Endometrial microvascular endothelial cells (primary cell): ENCODE data around the gene DLGAP5. TPM values are rescaled to one million over a fixed set of nuclear protein-coding genes. Genes with fewer than 3 reads are reported as not detected.

ENCODE experiments used
- in situ Hi-C: cut with HindIII; loops from 2 replicates; pipeline ENCODE4 v1.10.0; 2017; ENCODE audit warnings: low sequenced_read_pairs, low pct_unique_long_range_greater_than_20kb; ENCODE audit errors: inconsistent ontology term
- total RNA-seq: library from RNA; depleted of rRNA; stranded (reverse); fragments of >200 nt; gene quantifications from one replicate; pipeline ENCODE4 v1.2.3, GENCODE V29; 2015; ENCODE audit errors: inconsistent ontology term

The DLGAP5 gene
- total RNA-seq, 1 donor from 2014 or later: 62.4 TPM

DNA sequence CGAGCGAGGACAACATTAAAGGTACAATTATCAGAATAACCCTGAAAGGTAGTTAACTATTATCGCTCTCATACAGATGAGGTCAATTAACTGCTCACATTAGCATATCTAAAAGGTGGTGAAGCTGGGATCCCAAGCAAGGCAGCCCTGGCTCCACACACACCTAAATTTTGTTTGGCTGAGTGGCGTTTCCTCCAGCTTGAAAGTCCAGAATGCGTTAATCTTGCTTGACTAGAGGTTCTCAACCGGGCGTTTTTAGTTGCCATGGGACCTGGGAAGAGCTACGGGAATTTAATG lies 531 bp downstream of the DLGAP5 start:
- in situ Hi-C loops: no loop called here

GRCh38 chr14:55188686-55189295 lies 2.6 kb downstream of the DLGAP5 start:
- in situ Hi-C loops: no loop called here

GRCh38 chr14:55180434-55180833 lies 11.0 kb downstream of the DLGAP5 start:
- in situ Hi-C loops: no loop called here

DNA sequence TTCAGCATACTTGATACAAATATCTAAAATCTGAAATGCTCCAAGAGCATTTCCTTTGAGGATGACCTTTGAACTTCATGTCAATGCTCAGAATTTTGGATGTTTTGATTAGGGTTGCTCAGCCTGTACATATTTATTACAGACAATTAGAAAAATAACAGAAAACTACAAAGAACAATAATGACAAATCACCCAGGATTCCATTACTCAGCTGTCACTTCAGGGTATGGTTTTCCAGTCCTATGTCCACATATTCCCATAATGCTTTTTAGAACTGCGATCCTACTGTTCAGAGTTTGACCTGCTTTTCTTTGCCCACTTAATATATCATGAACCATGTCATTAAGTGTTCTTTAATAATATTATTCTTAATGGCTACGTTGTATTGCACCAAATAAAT lies 11.4 kb downstream of the DLGAP5 start:
- in situ Hi-C loops: no loop called here

- in situ Hi-C loops: no loop called here
Measured at GRCh38 chr14:55170526-55170925, 20.9 kb downstream of the DLGAP5 start.

- in situ Hi-C loops: no loop called here
Measured at GRCh38 chr14:55160989-55161388, 30.4 kb downstream of the DLGAP5 start.

DNA sequence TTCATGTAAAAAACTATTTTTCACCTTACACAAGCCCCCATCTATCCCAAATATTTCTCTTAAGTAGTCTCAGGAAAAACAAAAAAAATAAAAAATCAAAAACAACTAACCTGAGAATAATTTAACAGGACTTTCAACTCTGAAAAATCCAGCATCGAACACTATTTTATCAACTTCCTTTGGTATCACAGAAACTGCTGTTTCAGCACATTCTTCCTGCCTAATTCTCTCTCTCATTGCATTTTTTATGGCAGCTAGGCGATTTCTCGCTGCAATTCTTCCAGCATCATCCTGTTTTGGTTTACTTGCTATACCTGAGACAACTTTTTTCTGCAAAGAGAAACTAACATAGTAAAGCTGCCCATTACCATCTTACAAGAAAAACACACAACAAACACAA lies 33.0 kb downstream of the DLGAP5 start:
- in situ Hi-C loops: no loop called here

DNA sequence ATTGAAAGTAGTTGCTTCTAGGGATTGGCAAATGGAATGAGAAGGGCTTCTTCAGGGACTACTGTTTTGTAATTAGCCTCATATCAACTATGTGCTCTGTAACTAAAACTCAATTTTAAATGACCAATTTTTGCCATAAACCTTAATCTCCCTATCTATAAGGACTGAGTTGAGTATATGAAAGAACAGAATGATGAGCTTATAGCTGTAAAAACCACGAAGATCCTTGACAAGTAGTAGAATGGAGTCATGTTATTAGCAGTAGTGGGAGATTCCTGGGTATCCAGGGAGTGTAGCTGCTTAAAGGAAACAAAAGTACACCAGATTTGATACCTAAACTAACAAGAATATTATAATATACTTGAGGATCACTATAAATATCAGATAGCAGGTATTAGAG lies 34.3 kb downstream of the DLGAP5 start:
- in situ Hi-C loops: no loop called here

DNA sequence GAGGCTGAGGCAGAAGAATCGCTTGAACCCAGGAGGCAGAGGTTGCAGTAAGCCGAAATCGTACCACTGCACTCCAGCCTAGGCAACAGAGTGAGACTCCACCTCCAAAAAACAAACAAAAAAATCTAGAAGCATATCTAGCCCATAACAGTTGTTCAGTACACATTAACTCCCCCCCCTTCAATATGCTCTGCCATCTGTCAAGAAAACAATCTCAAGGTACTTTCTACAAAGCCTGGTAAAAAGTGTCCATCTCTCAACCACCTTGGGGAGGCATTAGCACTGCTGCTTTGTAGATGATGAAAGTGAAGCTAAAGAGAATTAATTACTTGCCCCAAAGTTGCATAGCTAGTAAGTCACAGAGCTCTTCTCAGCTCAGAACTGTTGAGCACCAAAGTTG lies 37.4 kb downstream of the DLGAP5 start:
- in situ Hi-C loops: no loop called here

DNA sequence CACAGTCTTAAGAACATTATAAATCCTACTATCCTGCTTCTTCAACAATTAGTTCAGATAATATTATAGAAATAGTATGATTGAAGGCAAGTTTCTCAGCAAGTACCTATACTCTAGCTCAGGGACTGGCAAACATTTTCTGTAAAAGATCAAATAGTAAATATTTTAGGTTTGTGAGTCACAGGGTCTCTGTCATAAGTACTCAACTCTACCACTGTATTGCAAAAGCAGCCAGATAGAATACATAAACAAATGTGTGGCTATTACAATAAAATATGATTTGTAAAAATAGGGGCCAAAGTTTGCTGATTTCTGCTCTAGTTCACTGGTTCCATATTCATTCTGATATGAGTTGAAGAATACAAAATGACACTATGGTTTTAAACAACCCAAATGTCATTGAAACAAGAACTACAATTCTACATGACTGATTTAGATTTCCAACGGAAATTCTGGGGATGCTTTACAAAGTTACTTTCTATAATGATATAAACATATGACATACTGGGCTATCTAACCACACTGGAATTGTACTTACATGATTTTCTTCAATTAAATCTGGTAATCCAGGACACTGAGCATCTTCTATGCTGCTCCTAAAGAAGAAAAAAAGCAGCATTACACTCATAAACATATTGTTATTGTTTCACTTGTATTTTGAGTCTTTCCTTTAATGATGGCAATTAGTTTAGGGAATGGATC lies 39.2 kb downstream of the DLGAP5 start:
- in situ Hi-C loops: no loop called here

GRCh38 chr14:55151601-55152000 lies 39.8 kb downstream of the DLGAP5 start:
- in situ Hi-C loops: no loop called here

GRCh38 chr14:55146425-55146824 lies 45.0 kb downstream of the DLGAP5 start:
- in situ Hi-C loops: no loop called here

- in situ Hi-C loops: no loop called here
Measured at GRCh38 chr14:55142466-55142865, 48.9 kb downstream of the DLGAP5 start.

DNA sequence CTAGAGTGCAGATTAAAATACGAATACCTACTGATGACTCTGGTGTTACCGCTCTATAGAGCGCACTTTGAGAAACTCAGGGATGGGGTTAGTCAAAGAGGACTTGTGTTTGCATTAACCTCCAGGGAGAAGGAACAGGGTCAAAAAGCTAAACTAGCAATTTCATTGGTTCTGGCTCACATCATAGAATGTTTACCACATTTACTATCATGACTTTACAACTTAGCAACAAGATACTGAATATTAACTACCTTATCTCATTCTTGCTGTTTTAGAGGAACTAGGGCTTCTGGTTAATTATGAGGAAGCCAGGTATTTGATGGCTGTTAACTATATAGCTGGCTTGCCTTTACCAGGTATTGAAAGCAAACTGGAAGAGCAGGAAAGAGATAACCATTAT lies 49.6 kb downstream of the DLGAP5 start:
- in situ Hi-C loops: no loop called here

- in situ Hi-C loops: no loop called here
Measured at GRCh38 chr14:55139696-55140509, 51.5 kb downstream of the DLGAP5 start.

- in situ Hi-C loops: no loop called here
Measured at GRCh38 chr14:55139141-55139540, 52.2 kb downstream of the DLGAP5 start.

- in situ Hi-C loops: no loop called here
Measured at GRCh38 chr14:55138091-55138490, 53.3 kb downstream of the DLGAP5 start.

DNA sequence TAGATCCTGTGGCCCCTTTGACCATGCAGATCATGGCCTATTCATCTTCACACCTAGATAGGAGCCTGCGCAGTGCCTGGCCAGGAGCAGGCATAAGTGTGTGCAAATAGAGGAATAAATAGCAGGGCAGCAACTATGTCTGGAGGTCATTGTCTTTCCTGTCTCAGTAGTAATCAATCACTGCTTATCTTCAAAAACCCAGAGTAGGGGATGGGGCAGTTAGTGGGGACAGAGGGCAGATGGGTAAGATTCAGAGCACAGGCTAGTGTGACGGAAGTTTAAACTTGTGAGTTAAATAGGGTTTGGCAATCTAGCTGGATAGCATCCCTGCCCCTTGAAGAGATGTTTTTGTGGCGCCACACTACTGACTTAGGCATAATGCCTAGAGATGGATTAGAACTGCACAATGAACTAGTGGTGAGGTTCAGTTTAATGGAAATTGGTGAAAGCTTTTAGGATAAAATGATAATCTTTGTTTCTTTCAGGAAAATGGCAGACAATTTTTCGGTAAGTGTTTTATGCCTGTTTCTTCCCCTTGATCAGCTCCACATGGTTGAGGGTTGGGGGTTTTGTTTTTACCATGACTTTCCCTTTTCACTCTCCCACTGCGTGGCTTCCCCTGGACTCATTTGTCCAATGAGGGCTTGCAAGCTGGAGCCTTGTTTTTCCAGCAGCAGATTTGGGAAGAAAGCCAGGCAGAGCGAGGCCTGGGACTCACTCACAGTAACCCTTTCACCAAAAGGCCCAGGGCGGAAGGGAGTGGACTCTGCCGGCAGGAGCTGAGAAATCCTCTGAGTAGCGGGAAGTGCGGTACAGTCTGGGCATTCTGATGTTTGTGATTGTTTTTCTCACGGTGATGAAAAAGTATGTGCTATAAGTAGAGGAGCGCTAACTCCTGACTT lies 54.2 kb downstream of the DLGAP5 start:
- in situ Hi-C loops: no loop called here

- in situ Hi-C loops: no loop called here
Measured at GRCh38 chr14:55136241-55136640, 55.1 kb downstream of the DLGAP5 start.
